Measurements from ENCODE around the gene PLCD1. TPM values are rescaled to one million over a fixed set of nuclear protein-coding genes. Genes with fewer than 3 reads are reported as not detected.
A peak's percentile ranks its signal among the peaks of the same experiment; 100 is the strongest.

Gene PLCD1
- total and polyA plus RNA-seq, 2 experiments from 2014 or later: 16.0 to 24.4 TPM

GRCh38 chr3:37995652-37996641 lies 33.5 kb downstream of the PLCD1 start:
- Histone ChIP-seq H3K79me2 (replicated peaks; ENCODE audit: insufficient read depth) (no peaks in the 10 kb centered on the region), H3K4me2 (no peak overlapping the region), H3K4me1 (ENCODE audit: insufficient read depth) (peaks cover 18% of the 10 kb centered on the region), H3K36me3 (ENCODE audit: insufficient read depth) (no peaks in the 10 kb centered on the region), H3K9me2 (ENCODE audit: insufficient read depth) (no peaks in the 10 kb centered on the region), H3K27me3 (ENCODE audit: insufficient read depth) (no peaks in the 10 kb centered on the region; the same call in 1 of the 2 replicates), H4K20me1 (replicated peaks; ENCODE audit: insufficient read depth) (no peaks in the 10 kb centered on the region), H3K27ac (ENCODE audit: low read depth) (no peak overlapping the region), H3F3A (replicated peaks; ENCODE audit: low read depth) (peaks cover 4% of the 10 kb centered on the region; the same call in 1 of the 2 replicates), H2AFZ (no peak overlapping the region), H3K4me3 (no peak overlapping the region)
- peaks cover 14% of the 10 kb centered on the region for H3K27me3 Mint-ChIP-seq (ENCODE audit: insufficient read depth, low read depth, poor library complexity)
- H3K36me3 Mint-ChIP-seq (ENCODE audit: low read depth): 0 out of 3 replicates have a peak, but pooled peaks cover 3% of the 10 kb centered on the region
- H3K27ac Mint-ChIP-seq: no peak overlapping the region
- H3K9me3 Mint-ChIP-seq: no peaks in the 10 kb centered on the region
- ATAC-seq: no peak
- peaks cover 19% of the 10 kb centered on the region for H3K4me1 Mint-ChIP-seq
- DNase-seq (ENCODE audit: low spot score): no peak
- TF ChIP-seq ZNF114 (CRISPR knock-in tag; IDR thresholded peaks at IDR 0.05) (no peak), STAT1 (IDR thresholded peaks at IDR 0.05; ENCODE audit: unreplicated experiment) (no peak)
- no peak overlapping the region for H3K4me3 Mint-ChIP-seq

GRCh38 chr3:37994639-37994972 lies 34.8 kb downstream of the PLCD1 start:
- 0 out of 3 replicates have a peak, but pooled peaks cover 3% of the 10 kb centered on the region for H3K36me3 Mint-ChIP-seq (ENCODE audit: low read depth)
- TF ChIP-seq EZH2 (IDR thresholded peaks at IDR 0.05; ENCODE audit: low read depth, unreplicated experiment) (no peak), STAT1 (IDR thresholded peaks at IDR 0.05; ENCODE audit: unreplicated experiment) (no peak), REST (IDR thresholded peaks at IDR 0.05; ENCODE audit: unreplicated experiment) (no peak), EZH2phosphoT487 (IDR thresholded peaks at IDR 0.05; ENCODE audit: unreplicated experiment) (no peak), ZNF462 (CRISPR knock-in tag; IDR thresholded peaks at IDR 0.05) (no peak), CTCF (conservative IDR thresholded peaks at IDR 0.05; ENCODE audit: low read depth in 2 of 2) (no peak), ZNF331 (CRISPR knock-in tag; IDR thresholded peaks at IDR 0.05; ENCODE audit: low read depth) (no peak)

More at GRCh38 chr3:37994639-37994972, 34.8 kb downstream of the PLCD1 start:
- H3K79me2 ChIP-seq (replicated peaks; ENCODE audit: insufficient read depth): no peaks in the 10 kb centered on the region
- Mint-ChIP-seq H3K27ac (peak overlapping the region; percentile 90; the same call in 1 of the 2 replicates), H3K4me3 (peak overlapping the region; percentile 87), H3K4me1 (peaks cover 18% of the 10 kb centered on the region), H3K27me3 (ENCODE audit: insufficient read depth, low read depth, poor library complexity) (peaks cover 21% of the 10 kb centered on the region), H3K9me3 (no peaks in the 10 kb centered on the region)
- no peaks in the 10 kb centered on the region for H3K36me3 ChIP-seq (ENCODE audit: insufficient read depth)
- no peak for DNase-seq (ENCODE audit: low spot score)
- H3K4me2 ChIP-seq: peak overlapping the region; percentile 94
- H3K9me2 ChIP-seq (ENCODE audit: insufficient read depth): no peaks in the 10 kb centered on the region
- H3K27me3 ChIP-seq (ENCODE audit: insufficient read depth): no peaks in the 10 kb centered on the region; the same call in 1 of the 2 replicates
- peak overlapping the region; percentile 89 for H3K4me3 ChIP-seq
- ATAC-seq: no peak
- H3K27ac ChIP-seq (ENCODE audit: low read depth): no peak overlapping the region
- H3K4me1 ChIP-seq (ENCODE audit: insufficient read depth): peaks cover 18% of the 10 kb centered on the region
- peaks cover 4% of the 10 kb centered on the region; the same call in 1 of the 2 replicates for H3F3A ChIP-seq (replicated peaks; ENCODE audit: low read depth)
- peak overlapping the region; percentile 100; the same call in 1 of the 2 replicates for H2AFZ ChIP-seq
- no peaks in the 10 kb centered on the region for H4K20me1 ChIP-seq (replicated peaks; ENCODE audit: insufficient read depth)
